ENCODE measurements around the gene ZAR1. TPM values are rescaled to one million over a fixed set of nuclear protein-coding genes. Genes with fewer than 3 reads are reported as not detected.

ZAR1 gene
- total and polyA plus RNA-seq, 2 experiments from 2014 or later: not detected

DNA sequence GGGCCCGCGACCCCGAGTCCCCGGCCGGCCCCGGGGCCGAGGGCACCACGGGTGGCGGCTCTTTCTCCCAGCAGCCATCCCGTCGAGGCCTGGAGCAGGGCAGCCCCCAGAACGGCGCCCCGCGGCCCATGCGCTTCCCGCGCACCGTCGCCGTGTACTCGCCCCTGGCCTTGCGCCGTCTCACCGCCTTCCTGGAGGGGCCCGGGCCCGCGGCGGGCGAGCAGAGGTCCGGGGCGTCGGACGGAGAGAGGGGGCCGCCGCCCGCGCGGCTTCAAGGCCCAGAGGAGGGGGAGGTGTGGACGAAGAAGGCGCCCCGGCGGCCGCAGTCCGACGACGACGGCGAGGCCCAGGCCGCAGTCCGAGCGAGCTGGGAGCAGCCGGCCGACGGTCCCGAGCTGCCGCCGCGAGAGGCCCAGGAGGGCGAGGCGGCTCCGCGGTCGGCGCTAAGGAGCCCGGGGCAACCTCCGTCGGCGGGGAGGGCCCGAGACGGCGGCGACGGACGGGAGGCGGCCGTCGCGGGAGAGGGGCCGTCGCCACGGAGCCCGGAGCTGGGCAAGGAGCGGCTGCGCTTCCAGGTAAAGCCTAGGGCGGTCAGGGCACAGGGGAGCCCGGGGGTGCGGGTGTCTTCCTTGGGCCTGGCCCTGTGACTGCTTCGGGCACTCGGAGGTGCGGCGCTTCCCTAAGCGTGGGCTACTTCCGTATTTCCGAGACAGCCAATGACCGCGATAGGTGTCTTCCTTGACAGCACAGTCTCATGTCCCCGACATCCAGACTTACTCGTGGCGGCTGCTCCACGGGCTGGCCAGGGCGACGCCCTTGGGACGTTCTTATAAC, 845 bp downstream of the ZAR1 start:
- 30% methylated on average over 59 of the region's 104 CpGs for WGBS (ENCODE audit: low lambda C conversion rate, missing lambda C conversion rate)

DNA sequence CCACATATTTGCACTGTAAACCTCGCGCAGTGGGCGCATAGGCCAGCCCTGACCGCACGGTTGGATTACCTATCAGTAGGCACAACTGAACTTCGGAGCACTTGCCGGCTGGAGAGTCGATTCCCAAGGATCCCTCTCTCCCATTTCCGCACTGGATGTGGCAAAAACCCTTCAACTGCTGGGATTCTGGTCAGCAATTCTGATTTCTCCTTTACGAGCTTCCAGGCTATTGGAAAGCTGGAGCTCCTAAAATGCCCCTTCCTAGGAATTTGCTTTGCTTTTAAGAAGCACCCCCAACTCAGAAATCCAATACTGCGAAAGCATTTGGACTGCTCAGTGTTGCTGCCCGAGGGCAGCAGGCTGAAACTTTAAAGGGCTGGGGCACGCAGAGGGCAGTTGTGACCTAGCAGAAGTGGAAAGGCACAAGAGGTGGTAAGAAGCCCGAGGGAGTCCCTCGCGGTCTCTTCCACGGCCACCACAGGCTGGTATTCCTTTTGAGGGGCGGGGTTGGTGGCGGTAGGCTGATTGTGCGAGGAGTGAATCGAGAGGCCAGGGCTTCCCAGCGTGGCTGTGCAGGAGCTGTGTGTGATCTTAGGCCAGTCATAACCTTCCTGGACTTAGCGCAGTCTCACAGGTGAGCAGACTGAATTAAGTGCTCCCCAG, 1.6 kb downstream of the ZAR1 start:
- H4K20me1 ChIP-seq (ENCODE audit: insufficient read depth, poor library complexity, severe bottlenecking): no peaks in the 10 kb centered on the region
- H3K9me3 ChIP-seq (ENCODE audit: low read depth): no peaks in the 10 kb centered on the region
- no peaks in the 10 kb centered on the region for H3K9me2 ChIP-seq (replicated peaks; ENCODE audit: insufficient read depth)
- no peaks in the 10 kb centered on the region for H3K36me3 ChIP-seq (replicated peaks; ENCODE audit: insufficient read depth, low read depth)
- no peak overlapping the region for H3K4me3 ChIP-seq
- no peaks in the 10 kb centered on the region for H3K79me2 ChIP-seq
- TF ChIP-seq, protein P1, sequence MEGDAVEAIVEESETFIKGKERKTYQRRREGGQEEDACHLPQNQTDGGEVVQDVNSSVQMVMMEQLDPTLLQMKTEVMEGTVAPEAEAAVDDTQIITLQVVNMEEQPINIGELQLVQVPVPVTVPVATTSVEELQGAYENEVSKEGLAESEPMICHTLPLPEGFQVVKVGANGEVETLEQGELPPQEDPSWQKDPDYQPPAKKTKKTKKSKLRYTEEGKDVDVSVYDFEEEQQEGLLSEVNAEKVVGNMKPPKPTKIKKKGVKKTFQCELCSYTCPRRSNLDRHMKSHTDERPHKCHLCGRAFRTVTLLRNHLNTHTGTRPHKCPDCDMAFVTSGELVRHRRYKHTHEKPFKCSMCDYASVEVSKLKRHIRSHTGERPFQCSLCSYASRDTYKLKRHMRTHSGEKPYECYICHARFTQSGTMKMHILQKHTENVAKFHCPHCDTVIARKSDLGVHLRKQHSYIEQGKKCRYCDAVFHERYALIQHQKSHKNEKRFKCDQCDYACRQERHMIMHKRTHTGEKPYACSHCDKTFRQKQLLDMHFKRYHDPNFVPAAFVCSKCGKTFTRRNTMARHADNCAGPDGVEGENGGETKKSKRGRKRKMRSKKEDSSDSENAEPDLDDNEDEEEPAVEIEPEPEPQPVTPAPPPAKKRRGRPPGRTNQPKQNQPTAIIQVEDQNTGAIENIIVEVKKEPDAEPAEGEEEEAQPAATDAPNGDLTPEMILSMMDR (IDR thresholded peaks at IDR 0.05; ENCODE audit: poor library complexity): no peak
- TF ChIP-seq EZH2 (IDR thresholded peaks at IDR 0.05; ENCODE audit: borderline replicate concordance) (no peak), EZH2phosphoT487 (IDR thresholded peaks at IDR 0.05; ENCODE audit: low read depth, severe bottlenecking, unreplicated experiment) (peak; percentile 6)
- peak overlapping the region; percentile 49 for H2AFZ ChIP-seq
- H3K4me1 ChIP-seq (ENCODE audit: insufficient read depth): no peaks in the 10 kb centered on the region
- 61% methylated on average over 23 of the region's 23 CpGs for WGBS (ENCODE audit: low lambda C conversion rate, missing lambda C conversion rate)
- peak overlapping the region; percentile 84 for H3K4me2 ChIP-seq
- peaks cover 62% of the 10 kb centered on the region for H3K27me3 ChIP-seq
- DNase-seq (ENCODE audit: low spot score): no peak
- no peak overlapping the region for H3K27ac ChIP-seq

More for the DNA sequence above, 845 bp downstream of the ZAR1 start:
- Histone ChIP-seq H2AFZ (peak overlapping the region; percentile 49), H3K4me3 (no peak overlapping the region), H4K20me1 (ENCODE audit: insufficient read depth, poor library complexity, severe bottlenecking) (no peaks in the 10 kb centered on the region), H3K27ac (no peak overlapping the region), H3K9me2 (replicated peaks; ENCODE audit: insufficient read depth) (no peaks in the 10 kb centered on the region), H3K79me2 (no peaks in the 10 kb centered on the region), H3K36me3 (replicated peaks; ENCODE audit: insufficient read depth, low read depth) (no peaks in the 10 kb centered on the region), H3K27me3 (peaks cover 68% of the 10 kb centered on the region), H3K4me1 (ENCODE audit: insufficient read depth) (no peaks in the 10 kb centered on the region), H3K9me3 (ENCODE audit: low read depth) (no peaks in the 10 kb centered on the region), H3K4me2 (peak overlapping the region; percentile 84)
- DNase-seq (ENCODE audit: low spot score): peak; percentile 8
- TF ChIP-seq EZH2phosphoT487 (IDR thresholded peaks at IDR 0.05; ENCODE audit: low read depth, severe bottlenecking, unreplicated experiment): peak; percentile 30
- TF ChIP-seq, protein P1 (IDR thresholded peaks at IDR 0.05; ENCODE audit: poor library complexity): no peak
- peak; percentile 55 for TF ChIP-seq EZH2 (IDR thresholded peaks at IDR 0.05; ENCODE audit: borderline replicate concordance)

DNA sequence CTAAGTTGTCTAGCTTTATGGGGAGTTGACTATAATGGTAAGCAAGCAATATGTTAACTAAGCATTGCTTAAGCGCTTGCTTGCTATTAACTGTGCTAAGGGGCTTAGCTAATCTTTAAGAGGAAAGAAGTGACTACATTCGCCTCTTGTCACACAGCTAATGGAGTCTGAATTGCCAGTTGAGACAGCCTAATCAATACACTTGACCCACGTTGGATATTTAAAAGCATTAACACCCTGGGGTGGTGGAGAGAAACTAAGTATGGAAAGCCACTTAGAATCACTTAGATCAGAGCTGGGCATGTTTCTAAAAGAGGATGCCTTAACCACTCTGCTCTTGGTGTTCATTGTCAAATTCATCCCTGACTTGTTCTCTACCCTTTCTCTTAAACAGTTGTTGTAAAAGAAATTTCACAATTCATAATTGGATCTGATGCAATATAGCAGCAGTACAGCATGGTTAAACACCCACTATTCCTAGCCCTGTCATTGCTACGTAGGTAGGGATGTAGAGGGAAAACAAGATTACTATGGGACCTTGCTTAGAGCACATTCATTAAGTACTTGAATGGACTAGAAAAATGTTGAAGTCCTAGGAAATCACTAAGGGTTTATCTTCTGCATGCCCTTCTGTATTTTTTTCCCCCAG, 3.5 kb downstream of the ZAR1 start:
- Histone ChIP-seq H3K27me3 (peaks cover 44% of the 10 kb centered on the region), H3K36me3 (replicated peaks; ENCODE audit: insufficient read depth, low read depth) (no peaks in the 10 kb centered on the region), H3K4me2 (no peak overlapping the region), H3K9me3 (ENCODE audit: low read depth) (no peaks in the 10 kb centered on the region), H3K4me3 (no peak overlapping the region), H3K79me2 (no peaks in the 10 kb centered on the region), H3K4me1 (ENCODE audit: insufficient read depth) (no peaks in the 10 kb centered on the region), H3K27ac (no peak overlapping the region), H4K20me1 (ENCODE audit: insufficient read depth, poor library complexity, severe bottlenecking) (no peaks in the 10 kb centered on the region), H2AFZ (no peak overlapping the region), H3K9me2 (replicated peaks; ENCODE audit: insufficient read depth) (no peaks in the 10 kb centered on the region)
- 64% methylated on average over 4 of the region's 4 CpGs for WGBS (ENCODE audit: low lambda C conversion rate, missing lambda C conversion rate)
- DNase-seq (ENCODE audit: low spot score): no peak
- TF ChIP-seq EZH2phosphoT487 (IDR thresholded peaks at IDR 0.05; ENCODE audit: low read depth, severe bottlenecking, unreplicated experiment) (no peak), EZH2 (IDR thresholded peaks at IDR 0.05; ENCODE audit: borderline replicate concordance) (no peak)
- TF ChIP-seq, protein P1 (IDR thresholded peaks at IDR 0.05; ENCODE audit: poor library complexity): no peak

Data from hepatocyte (in vitro differentiated cells).